Activated CD4-positive, alpha-beta T cell treated with anti-CD3 and anti-CD28 coated beads, Interleukin-2, amount 10 ng/mL, durations not matched to agents 7 days and 5 days (primary cell): Measurements from ENCODE around the gene KDSR. TPM values are rescaled to one million over a fixed set of nuclear protein-coding genes. Genes with fewer than 3 reads are reported as not detected.

Source experiments
- CTCF ChIA-PET: fragments of 350-600 bp; sonication (Branson Sonifier 250); formaldehyde crosslinking; loops from one replicate; lab custom pipeline; 2021; ENCODE audit warnings: antibody characterized with exemption; lab: Charles Lee
- POLR2A ChIA-PET: fragments of 350-600 bp; sonication (Branson Sonifier 250); formaldehyde crosslinking; loops from one replicate; lab custom pipeline; 2021; ENCODE audit warnings: antibody characterized with exemption; lab: Charles Lee
- DNase-seq: peaks from one replicate; pipeline ENCODE4 v3.0.0-alpha.2; 2020
- H3K27ac Mint-ChIP-seq: one replicate; pipeline ENCODE4 v1.8.0; 2021; ENCODE audit warnings: mild to moderate bottlenecking, moderate library complexity, mixed read lengths
- H3K27me3 Mint-ChIP-seq: one replicate; pipeline ENCODE4 v1.8.0; 2021; ENCODE audit warnings: mixed read lengths
- H3K36me3 Mint-ChIP-seq: one replicate; pipeline ENCODE4 v1.8.0; 2021; ENCODE audit warnings: low read depth, mixed read lengths
- H3K4me1 Mint-ChIP-seq: one replicate; pipeline ENCODE4 v1.8.0; 2021; ENCODE audit warnings: mixed read lengths
- H3K4me3 Mint-ChIP-seq: one replicate; pipeline ENCODE4 v1.8.0; 2021; ENCODE audit warnings: mild to moderate bottlenecking, moderate library complexity, mixed read lengths
- H3K9me3 Mint-ChIP-seq: one replicate; pipeline ENCODE4 v1.8.0; 2021; ENCODE audit warnings: mixed read lengths
- total RNA-seq, 2 experiments: library from RNA; stranded (reverse); gene quantifications; one replicate each; pipeline ENCODE4 v1.2.3, GENCODE V29; 2021

Gene KDSR
- total RNA-seq, 2 experiments from 2014 or later = 56.1 to 56.6 TPM

DNA sequence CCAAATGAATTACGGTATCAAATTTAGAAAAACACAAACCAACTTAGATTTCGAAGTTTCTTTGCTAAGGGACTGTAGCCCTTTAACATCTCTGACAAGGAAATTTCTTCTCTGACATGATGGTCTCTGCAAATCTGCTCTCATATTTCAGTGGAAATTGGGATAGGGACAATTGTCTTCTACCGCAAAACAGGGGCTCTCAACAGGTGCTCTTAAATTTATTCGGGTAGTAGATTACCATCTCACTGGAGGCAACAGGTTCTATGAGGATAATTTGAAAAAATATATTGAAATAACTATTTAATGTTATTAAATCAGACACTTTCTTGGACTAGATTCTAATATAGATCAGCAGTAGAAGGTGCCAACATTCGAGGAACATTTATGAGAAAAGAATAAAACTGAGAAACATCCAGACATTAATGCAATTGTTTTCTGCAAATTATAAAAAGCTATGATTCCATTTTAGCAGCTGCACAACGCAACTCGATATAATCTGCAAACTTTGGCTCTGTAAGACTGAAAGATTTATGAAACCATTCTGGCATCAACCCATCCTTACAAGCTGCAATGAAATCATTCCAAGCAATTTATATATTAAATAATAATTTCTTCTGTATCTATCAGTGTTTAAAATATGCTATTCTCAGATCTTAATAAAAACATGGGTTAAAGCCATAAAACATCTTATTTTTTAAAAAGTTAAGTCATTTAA lies 37.4 kb downstream of the KDSR start:
- no peaks in the 10 kb centered on the region for H3K27me3 Mint-ChIP-seq
- POLR2A ChIA-PET = no interaction called here
- H3K4me1 Mint-ChIP-seq = no peaks in the 10 kb centered on the region
- H3K4me3 Mint-ChIP-seq = no peak overlapping the region
- H3K9me3 Mint-ChIP-seq = no peaks in the 10 kb centered on the region
- H3K36me3 Mint-ChIP-seq = peaks cover 25% of the 10 kb centered on the region
- no peak overlapping the region for H3K27ac Mint-ChIP-seq
- no peak for DNase-seq
- CTCF ChIA-PET = interaction anchor here (1.5 to 2.1 kb wide), 3 partner anchors 11 to 311 kb away, joined by 3 to 7 read pairs (median 4); no protein-coding TSS in a partner anchor

DNA sequence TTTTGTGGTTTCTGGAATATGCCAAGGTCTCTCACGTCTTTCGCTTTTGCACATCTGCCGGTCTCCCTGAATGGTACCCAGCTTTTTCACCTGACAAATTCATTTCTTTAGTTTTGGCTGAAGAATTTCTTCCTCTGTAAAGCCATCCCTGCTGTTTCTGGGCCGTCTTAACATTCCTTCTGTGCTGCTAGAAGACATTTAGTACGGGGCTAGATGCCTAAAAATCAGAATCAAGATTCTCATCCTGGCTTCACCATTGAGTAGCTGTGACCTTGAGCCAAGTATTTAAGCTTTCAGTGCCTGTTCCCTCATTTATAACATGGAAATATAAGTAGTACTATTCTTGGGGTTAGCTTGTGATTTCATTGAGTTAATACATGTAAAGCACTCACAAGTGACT lies 41.0 kb downstream of the KDSR start:
- Mint-ChIP-seq H3K27me3 (no peaks in the 10 kb centered on the region), H3K27ac (no peak overlapping the region), H3K4me3 (no peak overlapping the region), H3K4me1 (peaks cover 17% of the 10 kb centered on the region), H3K36me3 (peaks cover 8% of the 10 kb centered on the region), H3K9me3 (no peaks in the 10 kb centered on the region)
- POLR2A ChIA-PET = no interaction called here
- CTCF ChIA-PET = interaction anchor here (0.9 to 2.5 kb wide), 2 partner anchors 9 to 310 kb away, joined by 3 to 11 read pairs; no protein-coding TSS in a partner anchor
- no peak for DNase-seq

DNA sequence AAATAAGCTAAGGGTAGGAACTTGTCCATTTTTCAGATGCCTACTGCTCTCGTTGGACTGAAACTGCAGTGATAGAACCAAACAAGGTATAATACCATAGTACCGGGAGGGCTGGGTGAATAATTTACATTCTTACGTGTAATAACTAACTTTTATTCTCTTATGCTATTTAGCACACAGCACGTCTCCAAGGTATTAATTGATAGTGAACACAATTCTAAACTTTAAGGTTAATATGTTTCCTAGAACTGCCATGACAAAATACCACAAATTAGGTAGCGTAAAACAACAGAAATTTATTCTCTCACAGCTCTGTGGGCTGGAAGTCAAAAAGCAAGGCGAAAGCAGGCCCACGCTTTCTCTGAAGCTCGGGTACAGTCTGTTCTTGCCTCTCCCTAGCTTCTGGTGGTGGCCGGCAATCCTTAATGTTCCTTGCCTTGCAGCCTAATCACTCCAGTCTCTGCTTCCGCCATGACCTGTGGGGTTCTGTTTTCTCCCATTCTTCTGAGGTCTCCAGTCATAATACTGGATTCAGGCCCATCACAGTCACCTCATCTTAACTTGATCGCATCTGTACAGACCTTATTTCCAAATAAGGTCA lies 41.8 kb downstream of the KDSR start:
- H3K9me3 Mint-ChIP-seq = no peaks in the 10 kb centered on the region
- POLR2A ChIA-PET = no interaction called here
- no peak overlapping the region for H3K27ac Mint-ChIP-seq
- peaks cover 3% of the 10 kb centered on the region for H3K36me3 Mint-ChIP-seq
- no peak for DNase-seq
- no peak overlapping the region for H3K4me3 Mint-ChIP-seq
- peaks cover 19% of the 10 kb centered on the region for H3K4me1 Mint-ChIP-seq
- CTCF ChIA-PET = interaction anchor here (0.7 to 3.9 kb wide), 4 partner anchors 167 to 308 kb away, joined by 3 to 14 read pairs (median 3); no protein-coding TSS in a partner anchor
- no peaks in the 10 kb centered on the region for H3K27me3 Mint-ChIP-seq

DNA sequence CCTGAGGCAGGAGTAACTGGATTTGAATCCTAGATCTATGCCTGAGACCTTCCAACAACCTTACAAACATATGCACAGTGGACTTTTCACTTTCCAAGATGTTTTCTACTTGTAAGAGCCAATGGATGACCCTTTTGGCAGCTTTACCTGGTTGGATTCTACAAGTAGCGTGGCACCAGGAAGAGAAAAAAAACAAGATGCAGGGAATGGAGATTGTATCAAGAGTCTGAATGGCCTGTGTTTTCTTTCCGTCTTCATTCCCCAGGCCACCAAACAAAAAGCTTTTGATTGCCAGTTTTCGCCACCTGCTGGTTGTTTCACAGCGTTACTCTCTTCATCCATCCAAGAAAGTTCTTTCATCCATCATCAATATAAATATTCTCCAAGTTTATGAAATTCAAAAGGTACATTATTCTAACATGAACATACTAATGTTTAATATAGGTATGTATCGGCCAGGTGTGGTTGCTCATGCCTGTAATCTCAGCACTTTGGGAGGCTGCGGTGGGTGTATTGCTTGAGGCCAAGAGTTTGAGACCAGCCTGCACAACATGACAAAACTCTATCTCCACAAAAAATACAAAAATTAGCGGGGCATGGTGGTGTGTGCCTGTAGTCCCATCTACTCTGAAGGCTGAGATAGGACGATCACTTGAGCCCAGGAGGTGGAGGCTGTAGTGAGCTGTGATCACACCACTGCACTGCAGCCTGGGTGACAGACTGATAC lies 43.9 kb downstream of the KDSR start:
- H3K4me3 Mint-ChIP-seq = no peak overlapping the region
- no peaks in the 10 kb centered on the region for H3K27me3 Mint-ChIP-seq
- CTCF ChIA-PET = interaction anchor here (0.5 to 3.9 kb wide), 27 partner anchors 8 to 745 kb away, joined by 3 to 15 read pairs (median 4); no protein-coding TSS in a partner anchor
- peaks cover 13% of the 10 kb centered on the region for H3K36me3 Mint-ChIP-seq
- no peak overlapping the region for H3K27ac Mint-ChIP-seq
- no peaks in the 10 kb centered on the region for H3K9me3 Mint-ChIP-seq
- POLR2A ChIA-PET = interaction anchor here (0.6 kb wide), 2 partner anchors 22 to 173 kb away, joined by 3 to 5 read pairs; no protein-coding TSS in a partner anchor
- peak; percentile 73 for DNase-seq
- H3K4me1 Mint-ChIP-seq = peaks cover 19% of the 10 kb centered on the region

DNA sequence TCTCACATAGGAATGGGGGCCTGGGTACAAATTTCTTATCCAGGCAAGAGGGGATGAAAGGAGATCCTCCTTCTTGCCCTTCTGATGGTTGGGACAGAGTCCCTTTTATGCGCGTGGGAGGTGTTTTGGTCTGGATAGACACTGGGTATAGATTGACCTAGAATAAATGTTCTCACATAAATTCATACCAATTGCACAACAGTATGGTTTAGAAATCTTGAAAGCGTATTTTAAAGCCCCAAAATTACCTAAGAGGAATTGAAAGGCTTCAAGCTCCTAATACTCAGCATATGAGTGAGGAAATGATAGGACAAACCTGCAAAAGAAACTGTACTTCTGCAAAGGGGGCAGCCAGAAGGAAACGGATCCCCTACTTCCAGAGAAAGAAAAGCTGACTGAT lies 44.8 kb downstream of the KDSR start:
- ChIA-PET POLR2A (no interaction called here), CTCF (interaction anchor here (0.5 to 3.9 kb wide), 14 partner anchors 7 to 719 kb away, joined by 3 to 15 read pairs (median 4); no protein-coding TSS in a partner anchor)
- Mint-ChIP-seq H3K9me3 (no peaks in the 10 kb centered on the region), H3K36me3 (peaks cover 19% of the 10 kb centered on the region), H3K4me3 (peak overlapping the region; percentile 25), H3K4me1 (peaks cover 19% of the 10 kb centered on the region), H3K27me3 (no peaks in the 10 kb centered on the region), H3K27ac (no peak overlapping the region)
- DNase-seq = no peak

DNA sequence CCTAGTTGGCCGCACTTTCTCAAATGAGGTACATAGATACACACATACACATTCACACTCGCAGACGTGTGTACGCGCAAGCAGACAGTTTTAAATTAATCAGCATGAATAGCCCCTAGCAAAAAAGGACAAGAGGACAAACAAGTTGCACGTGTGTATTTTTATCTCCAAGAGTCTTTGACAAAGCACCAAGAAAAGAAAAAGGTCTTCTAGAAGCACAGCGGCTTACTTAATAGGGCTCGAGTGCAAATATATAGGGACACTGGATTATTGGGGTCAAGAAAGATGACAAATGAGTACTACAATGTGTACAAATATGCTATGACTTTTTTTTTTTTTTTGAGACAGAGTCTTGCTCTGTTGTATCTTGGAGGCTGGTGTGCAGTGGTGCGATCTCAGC lies 45.7 kb downstream of the KDSR start:
- ChIA-PET POLR2A (no interaction called here), CTCF (interaction anchor here (0.9 to 1.6 kb wide), 3 partner anchors 11 to 328 kb away, joined by 3 to 4 read pairs (median 3); no protein-coding TSS in a partner anchor)
- H3K9me3 Mint-ChIP-seq = no peaks in the 10 kb centered on the region
- DNase-seq = no peak
- H3K4me1 Mint-ChIP-seq = peaks cover 21% of the 10 kb centered on the region
- H3K4me3 Mint-ChIP-seq = peak overlapping the region; percentile 81
- H3K36me3 Mint-ChIP-seq = peaks cover 28% of the 10 kb centered on the region
- no peaks in the 10 kb centered on the region for H3K27me3 Mint-ChIP-seq
- peak overlapping the region; percentile 91 for H3K27ac Mint-ChIP-seq

DNA sequence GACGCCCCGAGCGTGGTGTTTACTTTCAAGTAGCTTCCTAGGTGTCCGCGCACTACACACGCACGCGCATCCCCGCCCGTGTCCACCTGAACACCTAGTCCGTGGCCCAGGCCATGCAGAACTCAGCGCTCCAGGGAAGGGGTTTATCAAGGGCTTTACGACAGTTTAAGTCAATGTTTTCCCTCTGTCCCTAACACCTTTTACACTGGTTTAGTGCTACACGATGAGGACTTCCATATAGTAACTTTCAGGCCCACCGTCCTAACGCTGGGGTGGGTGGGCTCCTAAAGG lies 46.1 kb downstream of the KDSR start:
- CTCF ChIA-PET = interaction anchor here (0.9 kb wide), 1 partner anchor 107 kb away, joined by 3 read pairs; no protein-coding TSS in a partner anchor
- no peaks in the 10 kb centered on the region for H3K9me3 Mint-ChIP-seq
- H3K27me3 Mint-ChIP-seq = no peaks in the 10 kb centered on the region
- peaks cover 32% of the 10 kb centered on the region for H3K36me3 Mint-ChIP-seq
- peak overlapping the region; percentile 91 for H3K27ac Mint-ChIP-seq
- POLR2A ChIA-PET = no interaction called here
- peaks cover 22% of the 10 kb centered on the region for H3K4me1 Mint-ChIP-seq
- peak overlapping the region; percentile 81 for H3K4me3 Mint-ChIP-seq
- DNase-seq = peak; percentile 49

DNA sequence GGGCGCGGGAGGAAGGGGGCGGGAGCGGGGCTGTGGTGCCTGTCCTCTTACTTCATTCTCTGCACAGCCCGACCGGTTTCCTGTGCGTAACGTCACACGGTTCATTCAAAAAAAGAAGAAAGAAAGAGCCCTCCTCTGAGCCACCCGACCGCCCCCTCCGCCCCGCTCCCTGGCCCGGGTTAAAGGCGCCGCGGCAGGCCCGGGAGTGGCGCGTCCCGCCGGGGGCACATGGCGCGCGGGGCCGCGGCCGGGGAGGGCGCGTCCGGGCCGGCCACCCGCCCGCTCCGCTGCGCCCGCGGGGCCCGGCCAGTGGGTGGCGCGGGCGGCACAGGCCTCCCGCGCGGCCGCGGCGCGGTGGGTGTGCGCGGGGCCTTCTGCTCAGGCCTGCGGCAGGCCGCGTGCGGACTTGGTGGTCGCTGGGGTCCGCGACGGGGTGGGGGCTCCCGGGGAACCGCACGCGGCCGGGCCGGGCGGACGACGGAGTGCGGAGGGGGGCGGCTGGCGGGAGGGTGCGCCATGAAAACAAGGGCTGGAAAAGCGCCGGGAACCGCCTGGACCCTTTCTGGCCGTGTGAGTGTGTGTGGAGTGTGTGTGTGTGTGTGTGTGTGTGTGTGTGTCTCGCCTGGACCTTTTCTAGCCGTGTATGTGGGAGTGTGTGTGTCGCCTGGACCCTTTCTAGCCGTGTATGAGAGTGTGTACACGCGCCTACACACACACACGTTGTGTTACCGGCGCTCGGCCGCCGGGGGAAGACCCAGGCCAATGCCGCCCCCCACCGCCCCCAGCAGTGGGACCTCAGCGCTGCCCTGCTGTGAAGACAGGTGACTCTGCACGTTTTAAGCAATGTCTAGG lies 46.7 kb downstream of the KDSR start:
- CTCF ChIA-PET = interaction anchor here (0.9 to 3.4 kb wide), 3 partner anchors 107 to 165 kb away, joined by 3 to 37 read pairs (median 8); no protein-coding TSS in a partner anchor
- H3K27me3 Mint-ChIP-seq = no peaks in the 10 kb centered on the region
- H3K27ac Mint-ChIP-seq = peak overlapping the region; percentile 91
- no peaks in the 10 kb centered on the region for H3K9me3 Mint-ChIP-seq
- peak; percentile 92 for DNase-seq
- H3K4me3 Mint-ChIP-seq = peak overlapping the region; percentile 99
- H3K36me3 Mint-ChIP-seq = peaks cover 35% of the 10 kb centered on the region
- POLR2A ChIA-PET = no interaction called here
- H3K4me1 Mint-ChIP-seq = peaks cover 26% of the 10 kb centered on the region

DNA sequence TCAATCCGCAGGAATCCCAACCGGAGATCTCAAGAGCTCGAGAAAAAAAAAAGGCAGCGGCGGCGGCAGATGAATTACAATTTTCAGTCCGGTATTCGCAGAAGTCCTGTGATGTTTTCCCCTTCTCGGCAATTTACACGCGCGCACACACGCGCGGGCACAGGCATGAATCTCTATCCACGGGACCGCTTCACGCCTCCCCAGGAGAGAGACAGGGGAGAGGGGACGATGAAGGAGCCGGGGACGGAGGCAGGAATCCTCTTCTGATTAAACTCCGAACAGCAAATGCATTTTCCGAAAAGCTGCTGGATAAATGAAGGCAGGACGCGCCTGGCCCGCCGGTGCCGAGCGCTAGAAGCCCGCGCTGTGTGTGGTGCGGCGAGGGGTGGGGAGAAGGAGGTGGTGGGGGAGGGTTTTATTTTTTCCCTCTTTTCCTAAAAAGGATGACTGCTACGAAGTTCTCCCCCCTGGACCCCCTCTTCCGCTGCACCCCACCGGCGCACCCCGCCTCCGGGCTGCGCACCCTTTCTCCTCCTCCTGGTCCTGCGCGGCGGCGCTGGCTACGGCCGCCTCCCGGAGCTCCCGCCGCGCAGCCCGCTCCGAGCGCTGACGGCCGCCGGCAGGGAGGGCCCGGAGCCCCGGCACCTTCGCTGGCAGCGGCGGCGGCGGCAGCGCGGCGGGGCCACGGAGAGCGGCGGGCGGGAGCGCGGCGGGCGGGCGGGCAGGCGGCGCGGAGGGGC lies 47.5 kb downstream of the KDSR start, which contains the start of gene BCL2:
BCL2 (minus strand) TSS at position 387 of the 740 bp plus-strand sequence.
- H3K27me3 Mint-ChIP-seq = no peaks in the 10 kb centered on the region
- H3K4me3 Mint-ChIP-seq = peak within 1 kb of the TSS; percentile 99
- peak; percentile 51 for DNase-seq
- ChIA-PET POLR2A (no interaction called here), CTCF (interaction anchor here (0.6 to 3.4 kb wide), 10 partner anchors 11 to 210 kb away, joined by 3 to 37 read pairs (median 6); no protein-coding TSS in a partner anchor)
- peak within 1 kb of the TSS; percentile 96 for H3K27ac Mint-ChIP-seq
- H3K4me1 Mint-ChIP-seq = peaks cover 33% of the 10 kb centered on the region
- no peaks in the 10 kb centered on the region for H3K9me3 Mint-ChIP-seq
- H3K36me3 Mint-ChIP-seq = peaks cover 43% of the 10 kb centered on the region

DNA sequence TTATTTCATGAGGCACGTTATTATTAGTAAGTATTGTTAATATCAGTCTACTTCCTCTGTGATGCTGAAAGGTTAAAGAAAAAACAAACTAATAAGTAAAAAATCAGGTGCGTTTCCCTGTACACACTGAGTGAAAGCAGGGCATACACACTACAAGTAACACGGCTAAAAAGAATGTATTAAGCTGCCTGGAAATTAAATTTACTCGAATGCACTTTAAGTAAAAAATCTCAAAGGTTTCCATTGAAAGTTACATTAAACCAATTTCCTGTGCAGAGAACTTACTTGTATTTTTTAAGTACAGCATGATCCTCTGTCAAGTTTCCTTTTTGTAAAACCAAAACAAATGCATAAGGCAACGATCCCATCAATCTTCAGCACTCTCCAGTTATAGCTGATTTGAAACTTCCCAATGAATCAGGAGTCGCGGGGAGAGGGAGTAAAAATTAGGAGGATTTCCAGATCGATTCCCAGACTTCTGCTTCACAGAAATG lies 48.1 kb downstream of the KDSR start:
- Mint-ChIP-seq H3K27me3 (no peaks in the 10 kb centered on the region), H3K36me3 (peaks cover 49% of the 10 kb centered on the region), H3K27ac (peak overlapping the region; percentile 96), H3K9me3 (no peaks in the 10 kb centered on the region), H3K4me1 (peaks cover 40% of the 10 kb centered on the region), H3K4me3 (peak overlapping the region; percentile 99)
- no peak for DNase-seq
- ChIA-PET CTCF (interaction anchor here (0.6 to 3.4 kb wide), 24 partner anchors 12 to 218 kb away, joined by 3 to 37 read pairs (median 5); partner anchors contain the start of gene KDSR), POLR2A (no interaction called here)
